Smooth muscle cell (in vitro differentiated cells): ENCODE data around the gene CNN3. TPM values are rescaled to one million over a fixed set of nuclear protein-coding genes. Genes with fewer than 3 reads are reported as not detected.

ENCODE experiments used
- DNase-seq: peaks from one replicate; lab custom pipeline; 2025; ENCODE audit not compliant: unreplicated experiment; lab: John Stamatoyannopoulos, UW
- H2AFZ ChIP-seq: fragments of 200-600 bp; sonication (generic); 2 replicates; pipeline ENCODE4 v1.6.0; 2016; ENCODE audit warnings: antibody characterized with exemption, low read depth, mild to moderate bottlenecking
- H3F3A ChIP-seq: fragments of 200-600 bp; sonication (generic); 2 replicates; pipeline ENCODE4 v1.6.0; 2017; ENCODE audit warnings: antibody characterized with exemption, low read depth
- H3K27ac ChIP-seq: fragments of 200-600 bp; sonication (generic); 2 replicates; pipeline ENCODE4 v1.5.1; 2016; ENCODE audit warnings: low read depth, mild to moderate bottlenecking
- H3K27me3 ChIP-seq: fragments of 200-600 bp; sonication (generic); 2 replicates; pipeline ENCODE4 v1.6.1; 2016; ENCODE audit warnings: low read depth, mild to moderate bottlenecking
- H3K36me3 ChIP-seq: fragments of 200-600 bp; sonication (generic); 2 replicates; pipeline ENCODE4 v1.5.1; 2016; ENCODE audit warnings: low read depth
- H3K4me1 ChIP-seq: fragments of 200-600 bp; sonication (generic); 2 replicates; pipeline ENCODE4 v1.5.1; 2016; ENCODE audit warnings: low read depth
- H3K4me2 ChIP-seq: fragments of 200-600 bp; sonication (generic); 2 replicates; pipeline ENCODE4 v1.6.0; 2016; ENCODE audit warnings: mild to moderate bottlenecking
- H3K4me3 ChIP-seq: fragments of 200-600 bp; sonication (generic); 2 replicates; pipeline ENCODE4 v1.5.1; 2016; ENCODE audit warnings: mild to moderate bottlenecking
- H3K79me2 ChIP-seq: fragments of 200-600 bp; sonication (generic); 2 replicates; pipeline ENCODE4 v1.6.0; 2016; ENCODE audit warnings: low read depth, mild to moderate bottlenecking
- H3K9ac ChIP-seq: fragments of 200-600 bp; sonication (generic); 2 replicates; pipeline ENCODE4 v1.6.0; 2016; ENCODE audit warnings: low read depth
- H3K9me3 ChIP-seq: fragments of 200-600 bp; sonication (generic); replicated peaks from 2 replicates; pipeline ENCODE4 v1.5.1; 2016; ENCODE audit warnings: low read depth
- H4K20me1 ChIP-seq: fragments of 200-600 bp; sonication (generic); 2 replicates; pipeline ENCODE4 v1.6.0; 2016; ENCODE audit warnings: low read depth
- WGBS: methylation state at CpG from one replicate; pipeline ENCODE4 v1.1.7; 2016; ENCODE audit warnings: low lambda C conversion rate; 5-methylcytosine and 5-hydroxymethylcytosine counted together
- polyA plus RNA-seq: library from polyadenylated mRNA; unstranded; fragments of >200 nt; fragmentation: Nextera tagmentation; extraction: Ambion mirVana; gene quantifications from 2 replicates; pipeline ENCODE4 v1.2.1, GENCODE V29; 2016
- total RNA-seq: library from RNA; depleted of rRNA; stranded (reverse); fragments of >200 nt; gene quantifications from 2 replicates; pipeline ENCODE4 v1.2.3, GENCODE V29; 2014
- TF ChIP-seq, protein P1 (sequence below): fragments of 200-600 bp; sonication (generic); IDR thresholded peaks from 2 replicates; pipeline ENCODE4 v1.5.1; 2017; ENCODE audit warnings: borderline replicate concordance, mild to moderate bottlenecking, antibody characterized with exemption; ENCODE audit not compliant: insufficient read depth, poor library complexity, severe bottlenecking

CNN3 gene
- total and polyA plus RNA-seq, 2 experiments from 2014 or later: 467 to 633 TPM

DNA sequence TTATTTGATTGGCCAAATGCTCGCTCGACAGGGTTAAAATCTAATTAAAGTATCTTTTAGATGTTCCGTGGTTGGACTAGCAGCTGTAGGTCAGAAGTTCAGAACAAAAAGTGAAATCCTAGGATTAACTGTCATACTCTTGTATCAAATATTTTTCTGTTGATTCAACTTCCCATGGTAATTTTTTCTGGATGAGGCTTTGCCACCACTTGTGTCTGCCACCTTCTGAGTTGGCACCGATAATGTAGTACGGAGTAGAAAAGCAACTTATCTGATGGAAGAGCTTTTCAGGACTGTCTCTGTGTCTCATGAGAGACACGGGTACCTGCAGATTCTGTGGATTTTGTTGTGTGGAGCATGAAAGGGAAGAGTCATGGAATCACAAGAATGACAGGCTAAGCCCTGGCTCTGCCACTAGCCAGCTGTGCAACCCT is 44.6 kb upstream of the CNN3 start:
- Histone ChIP-seq H3K79me2 (no peaks in the 10 kb centered on the region), H3K9ac (no peak overlapping the region), H3K4me3 (no peak overlapping the region)

DNA sequence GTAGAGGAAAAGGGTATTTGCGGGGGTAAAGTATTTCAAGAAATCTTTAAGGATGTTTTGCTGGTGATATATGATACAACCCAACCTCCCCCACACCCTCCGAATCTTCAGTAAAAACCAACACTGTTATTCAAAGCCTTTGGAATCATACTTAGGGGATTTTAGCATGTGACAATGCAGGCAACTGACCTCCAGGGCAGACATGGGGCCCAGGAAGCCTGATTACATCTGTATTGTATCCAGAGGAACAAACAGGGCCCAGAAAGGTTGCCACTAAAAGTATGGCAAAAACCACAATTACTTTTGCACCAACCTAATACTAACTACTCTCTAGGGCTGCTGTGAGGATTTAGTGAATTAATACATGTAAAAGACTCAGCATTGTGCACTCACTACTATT is 43.9 kb upstream of the CNN3 start:
- no peak overlapping the region for H3K4me3 ChIP-seq
- no peak overlapping the region for H2AFZ ChIP-seq
- TF ChIP-seq, protein P1, sequence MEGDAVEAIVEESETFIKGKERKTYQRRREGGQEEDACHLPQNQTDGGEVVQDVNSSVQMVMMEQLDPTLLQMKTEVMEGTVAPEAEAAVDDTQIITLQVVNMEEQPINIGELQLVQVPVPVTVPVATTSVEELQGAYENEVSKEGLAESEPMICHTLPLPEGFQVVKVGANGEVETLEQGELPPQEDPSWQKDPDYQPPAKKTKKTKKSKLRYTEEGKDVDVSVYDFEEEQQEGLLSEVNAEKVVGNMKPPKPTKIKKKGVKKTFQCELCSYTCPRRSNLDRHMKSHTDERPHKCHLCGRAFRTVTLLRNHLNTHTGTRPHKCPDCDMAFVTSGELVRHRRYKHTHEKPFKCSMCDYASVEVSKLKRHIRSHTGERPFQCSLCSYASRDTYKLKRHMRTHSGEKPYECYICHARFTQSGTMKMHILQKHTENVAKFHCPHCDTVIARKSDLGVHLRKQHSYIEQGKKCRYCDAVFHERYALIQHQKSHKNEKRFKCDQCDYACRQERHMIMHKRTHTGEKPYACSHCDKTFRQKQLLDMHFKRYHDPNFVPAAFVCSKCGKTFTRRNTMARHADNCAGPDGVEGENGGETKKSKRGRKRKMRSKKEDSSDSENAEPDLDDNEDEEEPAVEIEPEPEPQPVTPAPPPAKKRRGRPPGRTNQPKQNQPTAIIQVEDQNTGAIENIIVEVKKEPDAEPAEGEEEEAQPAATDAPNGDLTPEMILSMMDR: no peak
- no peak overlapping the region for H3K9ac ChIP-seq
- peaks cover 21% of the 10 kb centered on the region for H3K4me1 ChIP-seq
- no peaks in the 10 kb centered on the region for H3K79me2 ChIP-seq
- peaks cover 12% of the 10 kb centered on the region for H3F3A ChIP-seq
- DNase-seq: no peak
- no peaks in the 10 kb centered on the region for H3K9me3 ChIP-seq
- H4K20me1 ChIP-seq: no peaks in the 10 kb centered on the region
- no peaks in the 10 kb centered on the region for H3K27me3 ChIP-seq
- H3K4me2 ChIP-seq: peak overlapping the region; percentile 62
- no peaks in the 10 kb centered on the region for H3K36me3 ChIP-seq
- H3K27ac ChIP-seq: peak overlapping the region; percentile 63
- 28% methylated on average over 2 of the region's 2 CpGs for WGBS

More for the DNA sequence above, 44.6 kb upstream of the CNN3 start:
- Histone ChIP-seq H3K4me1 (peaks cover 21% of the 10 kb centered on the region), H3K36me3 (no peaks in the 10 kb centered on the region), H3K27me3 (no peaks in the 10 kb centered on the region), H3K27ac (peak overlapping the region; percentile 63), H3K4me2 (peak overlapping the region; percentile 62), H3F3A (peaks cover 12% of the 10 kb centered on the region), H2AFZ (no peak overlapping the region), H4K20me1 (no peaks in the 10 kb centered on the region), H3K9me3 (no peaks in the 10 kb centered on the region)
- TF ChIP-seq, protein P1: no peak
- 35% methylated on average over 6 of the region's 6 CpGs for WGBS
- no peak for DNase-seq

DNA sequence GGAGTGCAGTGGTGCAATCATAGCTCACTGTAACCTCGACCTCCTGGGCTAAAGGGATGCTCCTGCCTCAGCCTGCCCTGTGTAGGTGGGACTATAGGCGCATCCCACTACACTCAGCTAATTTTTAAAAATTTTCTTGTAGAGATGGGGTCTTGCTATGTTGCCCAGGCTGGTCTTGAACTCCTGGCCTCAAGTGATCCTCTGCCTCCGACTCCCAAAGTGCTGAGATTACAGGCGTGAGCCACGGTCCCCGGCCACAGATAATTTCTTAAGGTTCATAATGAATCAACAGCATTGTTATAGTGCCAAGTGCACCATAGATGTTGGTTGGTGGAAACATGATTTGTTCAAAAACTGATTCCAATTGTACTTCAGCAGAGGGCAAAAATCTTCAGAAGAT is 42.2 kb upstream of the CNN3 start:
- H4K20me1 ChIP-seq: no peaks in the 10 kb centered on the region
- no peak overlapping the region for H3K4me3 ChIP-seq
- peaks cover 18% of the 10 kb centered on the region for H3K4me1 ChIP-seq
- no peaks in the 10 kb centered on the region for H3K79me2 ChIP-seq
- H3F3A ChIP-seq: peaks cover 12% of the 10 kb centered on the region
- no peak overlapping the region for H3K27ac ChIP-seq
- no peak overlapping the region for H3K4me2 ChIP-seq
- WGBS: 98% methylated on average over 6 of the region's 6 CpGs
- no peak overlapping the region for H3K9ac ChIP-seq
- H3K36me3 ChIP-seq: no peaks in the 10 kb centered on the region
- TF ChIP-seq, protein P1: no peak
- no peaks in the 10 kb centered on the region for H3K9me3 ChIP-seq
- H2AFZ ChIP-seq: no peak overlapping the region
- H3K27me3 ChIP-seq: no peaks in the 10 kb centered on the region
- no peak for DNase-seq

DNA sequence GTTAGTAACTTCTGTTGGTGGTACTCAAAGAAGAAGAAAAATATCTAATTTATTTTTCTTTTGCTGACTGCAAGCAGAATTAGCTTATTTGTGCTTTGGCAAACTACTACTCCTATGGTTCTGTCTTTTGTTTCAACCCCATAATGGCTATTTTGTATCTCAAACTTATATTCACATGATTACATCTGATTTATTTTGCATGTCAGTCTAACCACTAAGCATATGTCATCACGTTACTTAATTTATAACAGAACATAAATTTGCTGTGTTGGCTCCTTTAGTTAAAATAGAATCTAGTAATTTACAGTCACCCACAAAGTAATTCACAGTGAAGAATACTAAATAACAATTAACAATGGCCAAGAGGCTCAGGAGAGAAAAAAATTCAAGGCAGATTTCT is 39.1 kb upstream of the CNN3 start:
- H3K4me2 ChIP-seq: no peak overlapping the region
- DNase-seq: no peak
- no peaks in the 10 kb centered on the region for H3K79me2 ChIP-seq
- no peaks in the 10 kb centered on the region for H3K27me3 ChIP-seq
- TF ChIP-seq, protein P1: no peak
- no peaks in the 10 kb centered on the region for H3K9me3 ChIP-seq
- no peak overlapping the region for H2AFZ ChIP-seq
- H4K20me1 ChIP-seq: no peaks in the 10 kb centered on the region
- no peak overlapping the region for H3K9ac ChIP-seq
- no peak overlapping the region for H3K4me3 ChIP-seq
- H3K4me1 ChIP-seq: peaks cover 13% of the 10 kb centered on the region
- no peaks in the 10 kb centered on the region for H3F3A ChIP-seq
- no peak overlapping the region for H3K27ac ChIP-seq
- H3K36me3 ChIP-seq: no peaks in the 10 kb centered on the region
- 88% methylated on average over 1 of the region's 1 CpG for WGBS
